IPS-20b (cell line): ENCODE results near the gene PJA1.

Experiments
- H3K27ac ChIP-seq: one replicate; pipeline ENCODE4 v1.5.1; 2013; ENCODE audit warnings: low read length
- H3K27me3 ChIP-seq: 2 replicates; pipeline ENCODE4 v1.6.1; 2013; ENCODE audit warnings: mild to moderate bottlenecking, low read length, inconsistent platforms; ENCODE audit not compliant: insufficient read depth
- H3K36me3 ChIP-seq: 2 replicates; pipeline ENCODE4 v1.6.1; 2013; ENCODE audit warnings: low read depth, mild to moderate bottlenecking, inconsistent platforms, low read length, moderate library complexity; ENCODE audit not compliant: insufficient read depth
- H3K4me1 ChIP-seq: 2 replicates; pipeline ENCODE4 v1.6.1; 2013; ENCODE audit warnings: mild to moderate bottlenecking, control low read depth, inconsistent platforms, low read length, moderate library complexity; ENCODE audit not compliant: insufficient read depth
- H3K4me3 ChIP-seq: 2 replicates; pipeline ENCODE4 v1.5.1; 2013; ENCODE audit warnings: mild to moderate bottlenecking, low read length, inconsistent platforms
- H3K9ac ChIP-seq: 2 replicates; pipeline ENCODE4 v1.6.1; 2013; ENCODE audit warnings: low read depth, mild to moderate bottlenecking, inconsistent platforms, low read length, moderate library complexity
- H3K9me3 ChIP-seq: 2 replicates; pipeline ENCODE4 v1.6.1; 2013; ENCODE audit warnings: mild to moderate bottlenecking, low read depth, low read length, inconsistent platforms; ENCODE audit not compliant: insufficient read depth

Gene PJA1

GRCh38 chrX:69189576-69190371 lies 24.5 kb upstream of the PJA1 start:
- no peak overlapping the region for H3K9ac ChIP-seq
- no peaks in the 10 kb centered on the region for H3K36me3 ChIP-seq
- no peak overlapping the region for H3K4me3 ChIP-seq
- H3K9me3 ChIP-seq = no peaks in the 10 kb centered on the region
- H3K27ac ChIP-seq = no peak overlapping the region
- H3K4me1 ChIP-seq = no peaks in the 10 kb centered on the region
- no peaks in the 10 kb centered on the region for H3K27me3 ChIP-seq

DNA sequence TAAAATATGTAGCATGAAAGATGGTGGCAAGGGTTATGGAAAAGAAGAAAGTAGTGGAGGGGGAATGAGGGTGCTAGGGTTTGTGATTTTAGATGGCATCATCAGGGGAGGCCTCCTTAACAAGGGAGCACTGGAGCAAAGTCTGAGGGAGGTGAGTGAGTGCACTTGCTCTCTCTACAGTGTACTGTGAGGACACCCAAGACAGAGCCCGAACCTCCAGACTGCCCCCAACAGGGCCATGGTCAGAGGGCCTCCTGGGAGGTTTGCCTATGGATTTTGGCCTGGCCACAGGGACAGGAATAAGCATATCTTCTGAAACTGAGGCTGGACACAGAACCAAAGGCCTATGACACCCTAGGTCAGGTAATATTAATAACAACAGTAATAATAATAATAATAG lies 21.4 kb upstream of the PJA1 start:
- H3K27me3 ChIP-seq = no peaks in the 10 kb centered on the region
- no peak overlapping the region for H3K9ac ChIP-seq
- H3K27ac ChIP-seq = no peak overlapping the region
- H3K36me3 ChIP-seq = no peaks in the 10 kb centered on the region
- H3K4me3 ChIP-seq = no peak overlapping the region
- no peaks in the 10 kb centered on the region for H3K4me1 ChIP-seq
- H3K9me3 ChIP-seq = no peaks in the 10 kb centered on the region

- H3K36me3 ChIP-seq = no peaks in the 10 kb centered on the region
- H3K9ac ChIP-seq = no peak overlapping the region
- H3K27me3 ChIP-seq = 0 out of 2 replicates have a peak, but pooled peaks cover 2% of the 10 kb centered on the region
- H3K27ac ChIP-seq = no peak overlapping the region
- no peaks in the 10 kb centered on the region for H3K9me3 ChIP-seq
- H3K4me1 ChIP-seq = no peaks in the 10 kb centered on the region
- no peak overlapping the region for H3K4me3 ChIP-seq
Observed at GRCh38 chrX:69185886-69186285, 20.6 kb upstream of the PJA1 start.

DNA sequence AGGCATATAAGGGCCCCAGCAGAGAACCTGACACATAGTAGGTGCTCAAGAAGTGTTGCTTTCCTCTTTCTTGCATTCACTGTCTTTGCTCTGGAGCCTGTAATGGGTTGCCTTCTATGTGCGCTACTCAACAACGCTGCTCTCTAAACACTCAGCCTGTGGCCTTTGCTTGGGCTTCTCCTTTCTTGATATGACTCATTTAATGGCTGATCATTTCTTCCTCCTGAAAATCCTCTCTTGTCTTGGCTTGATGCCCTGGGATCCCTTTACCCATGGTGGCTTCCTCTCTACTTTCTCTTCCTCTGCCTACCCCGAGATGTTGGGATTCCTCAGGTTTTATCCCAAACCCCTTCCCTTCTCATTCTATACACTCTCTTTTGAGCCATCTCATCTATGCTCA lies 19.9 kb upstream of the PJA1 start:
- Histone ChIP-seq H3K4me1 (no peaks in the 10 kb centered on the region), H3K4me3 (no peak overlapping the region), H3K9me3 (no peaks in the 10 kb centered on the region), H3K27ac (no peak overlapping the region), H3K27me3 (peaks cover 9% of the 10 kb centered on the region; the same call in 1 of the 2 replicates), H3K9ac (no peak overlapping the region), H3K36me3 (no peaks in the 10 kb centered on the region)

GRCh38 chrX:69182818-69183380 lies 17.6 kb upstream of the PJA1 start:
- Histone ChIP-seq H3K36me3 (no peaks in the 10 kb centered on the region), H3K9ac (no peak overlapping the region), H3K4me1 (no peaks in the 10 kb centered on the region; the same call in 1 of the 2 replicates), H3K27ac (no peak overlapping the region), H3K27me3 (peaks cover 13% of the 10 kb centered on the region; the same call in 1 of the 2 replicates), H3K4me3 (no peak overlapping the region), H3K9me3 (no peaks in the 10 kb centered on the region)

DNA sequence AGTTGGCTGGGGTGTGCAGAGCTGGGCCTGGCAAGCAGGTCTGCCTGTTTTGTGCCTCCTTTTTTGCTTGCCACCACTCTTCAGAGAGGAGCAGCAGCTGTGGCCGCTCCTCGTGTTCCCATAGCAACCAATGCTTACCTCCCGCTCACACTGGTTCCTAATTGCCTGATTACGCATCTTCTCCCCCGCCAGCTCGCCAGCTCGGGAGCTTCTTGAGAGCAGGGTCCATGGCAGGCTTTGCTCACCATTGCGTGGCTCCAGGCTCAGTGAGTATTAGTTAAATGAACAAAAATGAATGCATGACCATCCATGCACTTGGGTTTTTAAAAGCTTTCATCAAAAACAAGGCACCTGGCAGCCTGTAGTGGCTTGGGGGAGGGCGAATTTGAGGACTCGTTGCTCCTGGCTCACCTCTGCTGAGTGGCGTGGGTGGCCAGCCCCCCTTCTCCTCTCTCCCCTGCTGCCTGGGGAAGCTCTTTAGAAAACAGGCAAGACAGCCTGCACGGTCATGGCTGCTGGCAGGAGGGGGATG lies 14.2 kb upstream of the PJA1 start:
- Histone ChIP-seq H3K36me3 (no peaks in the 10 kb centered on the region), H3K9ac (no peak overlapping the region), H3K27me3 (peaks cover 18% of the 10 kb centered on the region; the same call in 1 of the 2 replicates), H3K27ac (no peak overlapping the region), H3K9me3 (no peaks in the 10 kb centered on the region), H3K4me1 (no peaks in the 10 kb centered on the region; the same call in 1 of the 2 replicates), H3K4me3 (peak overlapping the region; percentile 50; the same call in 1 of the 2 replicates)

GRCh38 chrX:69178592-69178991 lies 13.3 kb upstream of the PJA1 start:
- no peak overlapping the region for H3K27ac ChIP-seq
- H3K27me3 ChIP-seq = peaks cover 23% of the 10 kb centered on the region; the same call in 1 of the 2 replicates

GRCh38 chrX:69177511-69178162 lies 12.4 kb upstream of the PJA1 start:
- H3K36me3 ChIP-seq = no peaks in the 10 kb centered on the region
- no peak overlapping the region for H3K9ac ChIP-seq
- H3K9me3 ChIP-seq = no peaks in the 10 kb centered on the region
- H3K4me1 ChIP-seq = no peaks in the 10 kb centered on the region; the same call in 1 of the 2 replicates
- H3K4me3 ChIP-seq = no peak overlapping the region
- peaks cover 23% of the 10 kb centered on the region; the same call in 1 of the 2 replicates for H3K27me3 ChIP-seq
- no peak overlapping the region for H3K27ac ChIP-seq

More at GRCh38 chrX:69178592-69178991, 13.3 kb upstream of the PJA1 start:
- no peaks in the 10 kb centered on the region for H3K9me3 ChIP-seq
- H3K4me3 ChIP-seq = no peak overlapping the region
- no peak overlapping the region for H3K9ac ChIP-seq
- no peaks in the 10 kb centered on the region; the same call in 1 of the 2 replicates for H3K4me1 ChIP-seq
- H3K36me3 ChIP-seq = no peaks in the 10 kb centered on the region

DNA sequence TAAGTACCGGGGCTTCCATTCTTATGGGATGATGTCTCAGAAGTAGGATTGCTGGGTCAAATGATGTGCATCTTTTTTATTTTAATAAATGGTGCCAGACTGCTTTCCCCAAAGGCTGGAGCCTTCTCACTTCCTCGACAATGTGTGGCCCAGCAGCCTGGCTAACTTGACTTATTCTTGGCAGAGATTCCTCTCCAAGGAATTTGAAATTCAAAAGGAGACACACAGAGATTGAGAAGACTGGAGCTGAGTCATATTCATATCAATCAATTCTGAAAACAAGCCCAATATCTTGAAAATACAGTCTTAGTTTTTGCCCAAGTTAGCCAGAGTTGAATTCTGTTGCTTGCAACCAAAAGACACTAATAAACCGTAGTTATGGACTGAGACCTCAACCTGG lies 10.8 kb upstream of the PJA1 start:
- Histone ChIP-seq H3K9me3 (no peaks in the 10 kb centered on the region), H3K9ac (no peak overlapping the region), H3K4me3 (no peak overlapping the region), H3K4me1 (no peaks in the 10 kb centered on the region; the same call in 1 of the 2 replicates), H3K36me3 (no peaks in the 10 kb centered on the region), H3K27me3 (peaks cover 23% of the 10 kb centered on the region; the same call in 1 of the 2 replicates), H3K27ac (no peak overlapping the region)

DNA sequence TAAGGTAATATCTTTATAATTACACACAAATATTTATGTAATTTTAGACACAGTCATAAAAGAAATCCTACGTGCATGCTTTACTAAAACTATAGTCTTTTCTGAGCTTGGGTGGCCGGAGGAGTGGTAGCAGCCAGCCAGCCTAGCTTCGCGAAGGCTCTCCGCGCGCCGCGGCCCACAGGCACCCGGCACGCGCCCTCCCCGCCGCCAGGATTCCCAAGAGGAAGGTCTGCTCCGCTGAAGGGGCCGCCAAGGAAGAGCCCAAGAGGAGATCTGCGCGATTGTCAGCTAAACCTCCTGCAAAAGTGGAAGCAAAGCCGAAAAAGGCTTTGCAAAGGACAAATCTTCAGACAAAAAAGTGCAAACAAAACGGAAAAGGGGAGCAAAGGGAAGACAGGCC lies 8.7 kb upstream of the PJA1 start:
- peaks cover 10% of the 10 kb centered on the region; the same call in 1 of the 2 replicates for H3K27me3 ChIP-seq
- H3K9me3 ChIP-seq = no peaks in the 10 kb centered on the region
- no peak overlapping the region for H3K27ac ChIP-seq
- no peaks in the 10 kb centered on the region; the same call in 1 of the 2 replicates for H3K4me1 ChIP-seq
- no peak overlapping the region for H3K9ac ChIP-seq
- H3K36me3 ChIP-seq = no peaks in the 10 kb centered on the region
- H3K4me3 ChIP-seq = no peak overlapping the region

DNA sequence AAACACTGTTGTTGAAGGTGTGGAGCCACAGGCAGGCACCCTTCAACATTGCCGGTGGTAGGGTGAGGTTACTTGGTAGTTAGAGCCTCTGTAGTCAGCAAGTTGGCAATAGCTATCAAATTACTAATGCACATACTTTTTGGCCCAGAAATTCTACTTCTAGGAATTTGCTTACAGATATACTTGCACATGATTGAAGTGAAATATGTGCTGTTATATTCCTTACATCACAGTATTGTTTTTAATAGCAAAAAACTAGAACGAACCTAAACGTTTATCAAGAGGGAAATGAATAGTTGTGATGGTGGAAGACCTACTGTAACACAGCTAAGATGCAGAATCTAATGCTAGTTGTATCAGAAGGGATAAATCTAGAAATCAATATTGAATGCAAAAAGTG lies 7.7 kb upstream of the PJA1 start:
- no peaks in the 10 kb centered on the region for H3K4me1 ChIP-seq
- H3K9me3 ChIP-seq = no peaks in the 10 kb centered on the region
- H3K27me3 ChIP-seq = peaks cover 10% of the 10 kb centered on the region; the same call in 1 of the 2 replicates
- H3K9ac ChIP-seq = no peak overlapping the region
- H3K27ac ChIP-seq = no peak overlapping the region
- H3K4me3 ChIP-seq = no peak overlapping the region
- H3K36me3 ChIP-seq = no peaks in the 10 kb centered on the region
